Mucosa of descending colon (tissue), 3 donors: ENCODE measurements around the gene ZBTB46. TPM values are rescaled to one million over a fixed set of nuclear protein-coding genes. Genes with fewer than 3 reads are reported as not detected.

Experiments used
- ATAC-seq: fragments of 200-7000 bp; cut with Tn5 transposase; one replicate; pipeline ENCODE4 v1.9.1; 2020; ENCODE audit warnings: mild to moderate bottlenecking, moderate library complexity
- DNase-seq, 3 donors: peaks; one replicate each; pipeline ENCODE4 v3.0.0-alpha.2; 2020
- H3K36me3 ChIP-seq: fragments of 200-600 bp; one replicate; pipeline ENCODE4 v1.8.0; 2021; ENCODE audit warnings: low read depth, mild to moderate bottlenecking
- H3K4me1 ChIP-seq: fragments of 200-600 bp; one replicate; pipeline ENCODE4 v1.8.0; 2021; ENCODE audit warnings: low read depth, mild to moderate bottlenecking
- H3K4me3 ChIP-seq: fragments of 200-600 bp; one replicate; pipeline ENCODE4 v1.8.0; 2021; ENCODE audit warnings: mild to moderate bottlenecking
- H3K9me3 ChIP-seq: fragments of 200-600 bp; one replicate; pipeline ENCODE4 v1.8.0; 2021; ENCODE audit warnings: mild to moderate bottlenecking
- CTCF ChIP-seq: fragments of 200-600 bp; IDR thresholded peaks from one replicate; pipeline ENCODE4 v1.8.0; 2022; ENCODE audit warnings: antibody characterized with exemption, mild to moderate bottlenecking
- intact Hi-C, 2 donors: fragments of 100-400 bp; cut with DNase I in 1 of 2; cut with micrococcal nuclease in 1 of 2; formaldehyde crosslinking; loops; one replicate each; pipeline versions ENCODE4 v1.11.0 to v1.11.1; 2022; cut with DNase I, micrococcal nuclease
- total RNA-seq, 3 donors: library from RNA; stranded (reverse); fragmentation: NEBNext Ultra II Directional in 2 of 3; extraction: Animal tissue kit (Norgen Biotek cat#: 25700) in 2 of 3; gene quantifications; one replicate each; pipeline versions ENCODE4 v1.2.1 to v1.2.4, GENCODE V29; 2021 to 2023
- donor health status: DM: no; HTN: no; CAD: no; lungs with moderate emphysema.
- donor health status: DM: no; HTN: no; CAD: no.
- donor health status: DM: no; HTN: yes; CAD: no.

Gene ZBTB46
- total RNA-seq, 3 donors from 2014 or later = 3.1 to 5.7 (median 3.3) TPM

- Histone ChIP-seq H3K36me3 (no peaks in the 10 kb centered on the region), H3K4me3 (no peak overlapping the region), H3K9me3 (no peaks in the 10 kb centered on the region), H3K4me1 (peaks cover 4% of the 10 kb centered on the region)
- intact Hi-C loops = no loop called here
- no peak for TF ChIP-seq CTCF
- DNase-seq (no peak), ATAC-seq (no peak)
These were observed 15.3 kb downstream of the ZBTB46 start for GRCh38 chr20:63815615-63816253.

- no peak for TF ChIP-seq CTCF
- Histone ChIP-seq H3K4me1 (peaks cover 3% of the 10 kb centered on the region), H3K4me3 (no peak overlapping the region), H3K36me3 (no peaks in the 10 kb centered on the region), H3K9me3 (no peaks in the 10 kb centered on the region)
- no peak for DNase-seq
- intact Hi-C loops = no loop called here
- ATAC-seq = no peak
These were observed 16.0 kb downstream of the ZBTB46 start for GRCh38 chr20:63814891-63815614.

DNA sequence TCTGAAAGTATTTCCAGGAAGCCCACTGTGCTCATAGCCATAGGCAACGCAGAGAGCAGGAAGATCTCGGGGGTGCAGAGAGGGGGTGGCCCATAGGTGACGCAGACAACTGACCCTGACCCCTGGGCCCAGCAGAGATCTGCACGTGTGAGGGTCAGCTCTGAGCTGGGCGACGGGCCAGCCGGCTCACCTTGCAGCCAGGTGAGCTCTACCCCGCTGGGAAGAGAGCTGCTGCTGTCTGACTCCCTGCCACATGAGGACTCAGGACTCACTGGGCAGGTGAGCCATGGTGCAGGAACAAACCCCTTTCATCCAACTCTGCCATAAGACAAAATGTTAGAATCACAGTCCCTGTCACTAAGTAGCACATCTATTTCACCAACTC lies 19.6 kb downstream of the ZBTB46 start:
- H3K9me3 ChIP-seq = no peaks in the 10 kb centered on the region
- intact Hi-C loops = no loop called here
- no peaks in the 10 kb centered on the region for H3K4me1 ChIP-seq
- no peak for TF ChIP-seq CTCF
- H3K4me3 ChIP-seq = no peak overlapping the region
- H3K36me3 ChIP-seq = no peaks in the 10 kb centered on the region
- no peak for ATAC-seq
- DNase-seq = no peak

- intact Hi-C loops = no loop called here
- no peak for TF ChIP-seq CTCF
These were observed 20.2 kb downstream of the ZBTB46 start for GRCh38 chr20:63810730-63811490.

DNA sequence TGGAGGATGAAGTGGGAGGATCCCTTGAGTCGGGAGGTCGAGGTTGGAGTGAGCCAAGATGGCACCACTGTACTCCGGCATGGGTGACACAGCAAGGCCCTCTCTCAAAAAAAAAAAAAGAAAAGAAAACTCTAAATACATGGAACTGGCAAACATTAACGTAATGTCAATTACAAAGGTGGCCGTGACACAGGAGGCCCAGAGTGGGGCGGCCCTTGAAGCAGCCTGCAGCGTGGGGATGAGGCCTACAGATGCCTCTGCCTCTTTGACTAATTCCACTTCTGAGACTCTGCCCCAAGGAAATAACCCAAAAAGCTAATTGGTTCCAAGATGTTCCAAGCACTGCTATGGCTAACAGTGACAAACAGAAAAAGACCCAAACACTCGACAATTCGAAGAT lies 21.2 kb downstream of the ZBTB46 start:
- TF ChIP-seq CTCF = no peak
- ATAC-seq (no peak), DNase-seq (no peak)
- no peaks in the 10 kb centered on the region for H3K4me1 ChIP-seq
- H3K9me3 ChIP-seq = no peaks in the 10 kb centered on the region
- H3K36me3 ChIP-seq = no peaks in the 10 kb centered on the region
- H3K4me3 ChIP-seq = no peak overlapping the region
- intact Hi-C loops = no loop called here

More at GRCh38 chr20:63810730-63811490, 20.2 kb downstream of the ZBTB46 start:
- no peak overlapping the region for H3K4me3 ChIP-seq
- ATAC-seq = no peak
- H3K9me3 ChIP-seq = no peaks in the 10 kb centered on the region
- H3K36me3 ChIP-seq = no peaks in the 10 kb centered on the region
- DNase-seq = no peak
- no peaks in the 10 kb centered on the region for H3K4me1 ChIP-seq
